Lung (tissue), 12 donors: ENCODE data around the gene ZC3H13. TPM values are rescaled to one million over a fixed set of nuclear protein-coding genes. Genes with fewer than 3 reads are reported as not detected.

Experiments used
- ATAC-seq: fragments of 200-7000 bp; cut with Tn5 transposase; one replicate; pipeline ENCODE4 v1.9.1; 2020; ENCODE audit warnings: moderate number of reproducible peaks; ENCODE audit not compliant: insufficient read depth, low FRiP score
- DNase-seq, 3 donors: peaks; one replicate each; pipeline ENCODE4 v3.0.0-alpha.2; 2013 to 2017
- H3K27ac ChIP-seq, 2 donors: one replicate each; pipeline ENCODE4 v1.5.1; 2013; ENCODE audit warnings: mild to moderate bottlenecking in 2 of 2, moderate library complexity in 2 of 2, control low read depth in 1 of 2, inconsistent platforms in 1 of 2, low read depth in 1 of 2, low read length in 1 of 2
- H3K27me3 ChIP-seq, 3 donors: one replicate each; pipeline ENCODE4 v1.5.1; 2013; ENCODE audit warnings: low read length in 2 of 3; ENCODE audit not compliant: control insufficient read depth in 3 of 3, insufficient read depth in 3 of 3
- H3K36me3 ChIP-seq, 4 donors: one replicate each; pipeline ENCODE4 v1.5.1; 2013; ENCODE audit warnings: low read length in 4 of 4, mild to moderate bottlenecking in 1 of 4, moderate library complexity in 1 of 4; ENCODE audit not compliant: control insufficient read depth in 4 of 4, insufficient read depth in 4 of 4
- H3K4me1 ChIP-seq, 5 donors: one replicate each; pipeline ENCODE4 v1.5.1; 2013; ENCODE audit warnings: low read length in 5 of 5, mild to moderate bottlenecking in 2 of 5, moderate library complexity in 1 of 5; ENCODE audit not compliant: control insufficient read depth in 5 of 5, insufficient read depth in 5 of 5
- H3K4me3 ChIP-seq: one replicate; pipeline ENCODE4 v1.5.1; 2013; ENCODE audit warnings: mild to moderate bottlenecking, control low read depth, moderate library complexity
- H3K9ac ChIP-seq, 2 donors: one replicate each; pipeline ENCODE4 v1.5.1; 2013; ENCODE audit warnings: low read length in 2 of 2, control low read depth in 1 of 2; ENCODE audit not compliant: insufficient read depth in 1 of 2
- H3K9me3 ChIP-seq, 4 donors: one replicate each; pipeline ENCODE4 v1.5.1; 2013; ENCODE audit warnings: low read length in 3 of 4, mild to moderate bottlenecking in 1 of 4, moderate library complexity in 1 of 4; ENCODE audit not compliant: control insufficient read depth in 4 of 4, insufficient read depth in 3 of 4
- WGBS, 2 donors: extraction: QIAGEN DNeasy Blood & Tissue Kit; methylation state at CpG; one replicate each; pipeline ENCODE4 v1.1.7; 2013; 5-methylcytosine and 5-hydroxymethylcytosine counted together
- polyA plus RNA-seq, 2 donors: library from polyadenylated mRNA; stranded (reverse); fragments of 200-250 nt; gene quantifications; one replicate each; pipeline ENCODE4 v1.2.1, GENCODE V29; 2013
- total RNA-seq, 2 donors: library from RNA; depleted of rRNA in 1 of 2; stranded (reverse); fragments of >200 nt in 1 of 2; gene quantifications; one replicate each; pipeline ENCODE4 v1.2.1, GENCODE V29; 2014 to 2021
- TF ChIP-seq, protein P1 (sequence below): IDR thresholded peaks from 2 replicates; pipeline ENCODE4 v1.5.1; 2012; ENCODE audit warnings: mild to moderate bottlenecking; ENCODE audit errors: control extremely low read depth, extremely low read depth
- donor health status: control.
- donor health status: control.
- donor health status: Bipolar disorder and iron deficiency.
- donor health status: healthy.
- donor health status: DM: yes; HTN: yes; CAD: no.

The ZC3H13 gene
- total and polyA plus RNA-seq, 4 donors, result 12.6 to 54.3 (median 27.3) TPM

DNA sequence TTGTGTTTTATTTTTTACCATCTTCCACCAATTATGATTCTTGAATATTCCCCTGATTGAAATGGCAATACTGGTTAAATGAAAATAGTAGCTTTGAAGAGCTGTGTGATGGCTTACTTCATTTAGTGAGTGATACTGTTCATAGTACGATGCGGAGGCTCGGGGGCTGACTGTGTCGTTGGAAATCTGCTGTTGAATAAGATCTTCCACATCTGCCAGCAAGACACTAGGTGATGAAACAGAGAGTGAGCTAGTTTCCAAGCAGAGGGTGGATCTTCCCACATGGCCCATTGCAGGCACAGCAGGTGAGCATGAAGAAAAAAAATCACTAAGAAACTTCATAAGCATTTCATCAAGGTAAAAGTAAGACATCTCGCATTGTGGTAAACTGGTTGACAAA lies 29.8 kb upstream of the ZC3H13 start:
- WGBS, 2 donors, result 94 to 96% methylated on average over 5 of the region's 5 CpGs
- DNase-seq (no peak), ATAC-seq (no peak)
- TF ChIP-seq, protein P1, sequence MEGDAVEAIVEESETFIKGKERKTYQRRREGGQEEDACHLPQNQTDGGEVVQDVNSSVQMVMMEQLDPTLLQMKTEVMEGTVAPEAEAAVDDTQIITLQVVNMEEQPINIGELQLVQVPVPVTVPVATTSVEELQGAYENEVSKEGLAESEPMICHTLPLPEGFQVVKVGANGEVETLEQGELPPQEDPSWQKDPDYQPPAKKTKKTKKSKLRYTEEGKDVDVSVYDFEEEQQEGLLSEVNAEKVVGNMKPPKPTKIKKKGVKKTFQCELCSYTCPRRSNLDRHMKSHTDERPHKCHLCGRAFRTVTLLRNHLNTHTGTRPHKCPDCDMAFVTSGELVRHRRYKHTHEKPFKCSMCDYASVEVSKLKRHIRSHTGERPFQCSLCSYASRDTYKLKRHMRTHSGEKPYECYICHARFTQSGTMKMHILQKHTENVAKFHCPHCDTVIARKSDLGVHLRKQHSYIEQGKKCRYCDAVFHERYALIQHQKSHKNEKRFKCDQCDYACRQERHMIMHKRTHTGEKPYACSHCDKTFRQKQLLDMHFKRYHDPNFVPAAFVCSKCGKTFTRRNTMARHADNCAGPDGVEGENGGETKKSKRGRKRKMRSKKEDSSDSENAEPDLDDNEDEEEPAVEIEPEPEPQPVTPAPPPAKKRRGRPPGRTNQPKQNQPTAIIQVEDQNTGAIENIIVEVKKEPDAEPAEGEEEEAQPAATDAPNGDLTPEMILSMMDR, result no peak
- H3K27me3 ChIP-seq, result no peaks in the 10 kb centered on the region
- H3K4me3 ChIP-seq, result no peak overlapping the region
- peaks cover 0 to 4% (median 0%) of the 10 kb centered on the region in 4 donors for H3K9me3 ChIP-seq
- no peak overlapping the region for H3K9ac ChIP-seq
- H3K27ac ChIP-seq, result no peak overlapping the region
- no peaks in the 10 kb centered on the region for H3K4me1 ChIP-seq
- no peaks in the 10 kb centered on the region for H3K36me3 ChIP-seq

DNA sequence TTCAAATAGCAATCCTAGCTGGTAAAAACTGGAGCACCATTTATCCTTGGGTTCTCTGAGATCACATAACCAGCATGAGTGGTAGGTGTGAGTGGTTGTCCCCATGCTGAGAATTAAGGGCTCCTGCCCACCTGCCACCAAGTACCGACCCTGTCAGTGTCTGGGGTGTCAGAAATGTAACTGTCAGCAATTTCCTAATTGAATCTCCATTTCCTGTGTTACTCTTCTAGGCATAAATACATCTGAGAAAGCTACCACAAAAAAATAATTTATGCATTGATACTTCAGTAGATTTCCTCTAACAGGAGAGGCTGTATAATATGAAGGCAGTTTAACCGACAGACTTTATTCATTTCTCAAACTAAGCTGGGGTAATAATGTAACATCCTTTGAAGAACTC lies 27.2 kb upstream of the ZC3H13 start:
- no peaks in the 10 kb centered on the region for H3K36me3 ChIP-seq
- no peak for DNase-seq
- TF ChIP-seq, protein P1, result no peak
- no peak for ATAC-seq
- no peak overlapping the region for H3K27ac ChIP-seq
- H3K27me3 ChIP-seq, result no peaks in the 10 kb centered on the region
- WGBS, 2 donors, result 28 to 49% methylated on average over 2 of the region's 2 CpGs
- no peaks in the 10 kb centered on the region for H3K4me1 ChIP-seq
- no peak overlapping the region for H3K4me3 ChIP-seq
- H3K9ac ChIP-seq, result no peak overlapping the region
- no peaks in the 10 kb centered on the region for H3K9me3 ChIP-seq

DNA sequence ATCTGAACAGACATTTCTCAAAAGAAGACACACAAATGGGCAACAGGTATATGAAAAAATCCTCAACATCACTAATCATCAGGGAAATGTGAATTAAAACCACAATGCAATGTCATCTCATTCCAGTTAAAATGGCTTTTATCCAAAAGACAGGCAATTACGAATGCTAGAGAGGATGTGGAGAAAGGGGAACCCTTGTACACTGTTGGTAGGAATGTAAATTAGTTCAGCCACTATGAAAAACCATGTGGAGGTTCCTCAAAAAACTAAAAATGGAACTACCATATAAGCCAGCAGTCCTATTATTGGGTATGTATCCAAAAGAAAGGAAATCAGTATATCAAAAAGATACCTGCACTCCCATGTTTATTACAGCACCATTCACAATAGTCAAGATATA lies 24.7 kb upstream of the ZC3H13 start:
- DNase-seq (no peak), ATAC-seq (no peak)
- no peaks in the 10 kb centered on the region for H3K9me3 ChIP-seq
- no peaks in the 10 kb centered on the region for H3K4me1 ChIP-seq
- no peak overlapping the region for H3K9ac ChIP-seq
- TF ChIP-seq, protein P1, result no peak
- H3K27me3 ChIP-seq, result no peaks in the 10 kb centered on the region
- no peak overlapping the region for H3K4me3 ChIP-seq
- H3K27ac ChIP-seq, result no peak overlapping the region
- WGBS, 2 donors, result 30 to 43% methylated on average over 1 of the region's 1 CpG
- H3K36me3 ChIP-seq, result no peaks in the 10 kb centered on the region

DNA sequence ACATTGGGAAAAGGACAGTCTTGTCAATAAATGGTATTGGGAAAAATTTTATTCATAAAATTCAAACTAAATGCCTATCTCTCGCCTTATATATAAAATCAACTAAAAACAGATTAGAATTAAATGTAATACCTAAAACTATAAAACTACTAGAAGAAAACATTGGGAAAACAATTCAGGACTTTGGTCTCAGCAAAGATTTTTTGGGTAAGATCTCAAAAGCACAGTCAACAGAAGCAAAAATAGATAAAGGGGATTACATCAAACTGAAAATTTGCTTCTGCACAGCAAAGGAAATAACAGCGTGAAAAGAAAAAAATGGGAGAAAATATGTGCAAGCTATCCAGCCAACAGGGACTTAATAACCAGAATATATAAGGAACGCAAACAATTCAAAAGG lies 24.3 kb upstream of the ZC3H13 start:
- DNase-seq (no peak), ATAC-seq (no peak)
- Histone ChIP-seq H3K4me3 (no peak overlapping the region), H3K9me3 (no peaks in the 10 kb centered on the region), H3K27me3 (no peaks in the 10 kb centered on the region), H3K27ac (no peak overlapping the region), H3K9ac (no peak overlapping the region), H3K36me3 (no peaks in the 10 kb centered on the region), H3K4me1 (no peaks in the 10 kb centered on the region)
- WGBS, 2 donors, result 63 to 95% methylated on average over 3 of the region's 3 CpGs
- TF ChIP-seq, protein P1, result no peak
